PC-3 (cell line): Measurements from ENCODE around the gene TUBGCP5. TPM values are rescaled to one million over a fixed set of nuclear protein-coding genes. Genes with fewer than 3 reads are reported as not detected.

ENCODE experiments used
- ATAC-seq: fragments of 200-7000 bp; cut with Tn5 transposase; 2 replicates; pipeline ENCODE4 v1.9.1; 2020; ENCODE audit warnings: mild to moderate bottlenecking, moderate library complexity
- BruUV-seq: library from RNA; stranded (reverse); fragments of 400-500 nt; replicated peaks from 2 replicates; lab custom pipeline; 2021; lab: Mats Ljungman, UMichigan
- CTCF ChIA-PET: fragments of 300-600 bp; sonication (Branson Sonifier 250); formaldehyde crosslinking; loops from one replicate; lab custom pipeline; 2022; ENCODE audit warnings: antibody characterized with exemption; lab: Charles Lee
- POLR2A ChIA-PET: fragments of 300-600 bp; sonication (Branson Sonifier 250); formaldehyde crosslinking; loops from one replicate; lab custom pipeline; 2022; ENCODE audit warnings: antibody characterized with exemption; ENCODE audit not compliant: unreplicated experiment; lab: Charles Lee
- DNase-seq: peaks from one replicate; pipeline ENCODE4 v3.0.0-alpha.2; 2015
- H2AFZ ChIP-seq: fragments of 300-600 bp; sonication (generic); 2 replicates; pipeline ENCODE4 v1.6.0; 2016; ENCODE audit warnings: antibody characterized with exemption, low read length
- H3F3A ChIP-seq: fragments of 300-600 bp; sonication (generic); one replicate; pipeline ENCODE4 v1.6.0; 2017; ENCODE audit warnings: antibody characterized with exemption, low read length, control low read depth, mild to moderate bottlenecking; ENCODE audit not compliant: unreplicated experiment
- H3K27ac ChIP-seq: fragments of 300-600 bp; sonication (generic); 2 replicates; pipeline ENCODE4 v1.5.1; 2016; ENCODE audit warnings: mild to moderate bottlenecking, low read length
- H3K27me3 ChIP-seq: fragments of 300-600 bp; sonication (generic); 2 replicates; pipeline ENCODE4 v1.6.1; 2016; ENCODE audit warnings: low read length, mixed read lengths
- H3K36me3 ChIP-seq: fragments of 300-600 bp; sonication (generic); 2 replicates; pipeline ENCODE4 v1.6.1; 2016; ENCODE audit warnings: low read depth, mixed run types, low read length, mixed read lengths
- H3K4me1 ChIP-seq: fragments of 300-600 bp; sonication (generic); 2 replicates; pipeline ENCODE4 v1.5.1; 2016; ENCODE audit warnings: low read length; ENCODE audit not compliant: insufficient read depth
- H3K4me2 ChIP-seq: fragments of 300-600 bp; sonication (generic); 2 replicates; pipeline ENCODE4 v1.6.0; 2016; ENCODE audit warnings: low read length
- H3K4me3 ChIP-seq: fragments of 300-600 bp; sonication (generic); 2 replicates; pipeline ENCODE4 v1.5.1; 2016; ENCODE audit warnings: mild to moderate bottlenecking, low read length, mixed read lengths
- H3K79me2 ChIP-seq: fragments of 300-600 bp; sonication (generic); 2 replicates; pipeline ENCODE4 v1.6.1; 2017; ENCODE audit warnings: low read length, mixed read lengths
- H3K9ac ChIP-seq: fragments of 300-600 bp; sonication (generic); 2 replicates; pipeline ENCODE4 v1.6.0; 2016; ENCODE audit warnings: mild to moderate bottlenecking, low read length
- H3K9me2 ChIP-seq: fragments of 300-600 bp; sonication (generic); replicated peaks from 2 replicates; pipeline ENCODE4 v1.6.1; 2016; ENCODE audit warnings: mixed run types, low read length, mixed read lengths
- H3K9me3 ChIP-seq: fragments of 300-600 bp; sonication (generic); 2 replicates; pipeline ENCODE4 v1.6.1; 2016; ENCODE audit warnings: low read length, mixed read lengths
- H4K20me1 ChIP-seq: fragments of 300-600 bp; sonication (generic); 2 replicates; pipeline ENCODE4 v1.6.1; 2016; ENCODE audit warnings: low read length, mixed read lengths
- EZH2 ChIP-seq: fragments of 300-600 bp; sonication (generic); IDR thresholded peaks from one replicate; pipeline ENCODE4 v1.6.1; 2017; ENCODE audit warnings: antibody characterized with exemption, mild to moderate bottlenecking, low read length; ENCODE audit not compliant: unreplicated experiment
- EZH2phosphoT487 ChIP-seq: fragments of 300-600 bp; sonication (generic); IDR thresholded peaks from 2 replicates; pipeline ENCODE4 v1.6.1; 2018; ENCODE audit warnings: mild to moderate bottlenecking, antibody characterized with exemption, low read length, borderline replicate concordance
- intact Hi-C: fragments of 100-400 bp; cut with micrococcal nuclease; formaldehyde crosslinking; loops from 2 replicates; pipeline ENCODE4 v1.9.0; 2023
- total RNA-seq: library from RNA; depleted of rRNA; stranded (reverse); fragments of >200 nt; gene quantifications from 2 replicates; pipeline ENCODE4 v1.2.3, GENCODE V29; 2014
- TF ChIP-seq, protein P1 (sequence below): fragments of 300-600 bp; sonication (generic); conservative IDR thresholded peaks from 2 replicates; pipeline ENCODE4 v1.5.1; 2017; ENCODE audit warnings: antibody characterized with exemption, low read depth, mild to moderate bottlenecking, low read length

Gene TUBGCP5
- total RNA-seq, 1 experiment from 2014 or later = 33.4 TPM

DNA sequence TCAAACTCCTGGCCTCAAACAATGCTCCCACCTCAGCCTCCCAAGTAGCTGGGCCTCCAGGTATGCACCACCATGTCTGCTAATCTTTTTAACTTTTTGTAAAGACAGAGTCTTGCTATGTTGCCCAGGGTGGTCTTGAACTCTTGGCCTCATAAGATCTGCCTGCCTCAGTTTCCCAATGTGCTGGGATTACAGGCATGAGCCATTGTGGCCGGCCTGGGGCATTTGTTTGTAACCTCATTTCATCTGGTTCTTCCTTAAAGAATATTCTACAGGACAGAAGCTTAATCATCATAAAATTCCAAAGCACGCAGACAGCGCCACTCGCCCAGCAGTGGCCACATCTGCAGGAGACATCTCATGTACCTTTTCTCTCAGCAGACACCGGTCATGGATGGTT is 35.6 kb downstream of the TUBGCP5 start:
- Histone ChIP-seq H4K20me1 (no peaks in the 10 kb centered on the region), H3F3A (no peaks in the 10 kb centered on the region), H3K79me2 (no peaks in the 10 kb centered on the region), H3K36me3 (peaks cover 61% of the 10 kb centered on the region), H3K4me3 (no peak overlapping the region), H3K9ac (no peak overlapping the region), H3K4me1 (no peaks in the 10 kb centered on the region), H3K27me3 (no peaks in the 10 kb centered on the region), H3K9me2 (no peaks in the 10 kb centered on the region), H3K27ac (no peak overlapping the region), H2AFZ (no peak overlapping the region), H3K4me2 (no peak overlapping the region), H3K9me3 (no peaks in the 10 kb centered on the region)
- ChIA-PET CTCF (no interaction called here), POLR2A (no interaction called here)
- TF ChIP-seq EZH2 (no peak), EZH2phosphoT487 (no peak)
- TF ChIP-seq, protein P1, sequence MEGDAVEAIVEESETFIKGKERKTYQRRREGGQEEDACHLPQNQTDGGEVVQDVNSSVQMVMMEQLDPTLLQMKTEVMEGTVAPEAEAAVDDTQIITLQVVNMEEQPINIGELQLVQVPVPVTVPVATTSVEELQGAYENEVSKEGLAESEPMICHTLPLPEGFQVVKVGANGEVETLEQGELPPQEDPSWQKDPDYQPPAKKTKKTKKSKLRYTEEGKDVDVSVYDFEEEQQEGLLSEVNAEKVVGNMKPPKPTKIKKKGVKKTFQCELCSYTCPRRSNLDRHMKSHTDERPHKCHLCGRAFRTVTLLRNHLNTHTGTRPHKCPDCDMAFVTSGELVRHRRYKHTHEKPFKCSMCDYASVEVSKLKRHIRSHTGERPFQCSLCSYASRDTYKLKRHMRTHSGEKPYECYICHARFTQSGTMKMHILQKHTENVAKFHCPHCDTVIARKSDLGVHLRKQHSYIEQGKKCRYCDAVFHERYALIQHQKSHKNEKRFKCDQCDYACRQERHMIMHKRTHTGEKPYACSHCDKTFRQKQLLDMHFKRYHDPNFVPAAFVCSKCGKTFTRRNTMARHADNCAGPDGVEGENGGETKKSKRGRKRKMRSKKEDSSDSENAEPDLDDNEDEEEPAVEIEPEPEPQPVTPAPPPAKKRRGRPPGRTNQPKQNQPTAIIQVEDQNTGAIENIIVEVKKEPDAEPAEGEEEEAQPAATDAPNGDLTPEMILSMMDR = 0 out of 2 replicates have a peak, but pooled peaks have one; percentile 18
- BruUV-seq = no TSS peak
- intact Hi-C loops = no loop called here
- no peak for DNase-seq
- ATAC-seq = no peak

DNA sequence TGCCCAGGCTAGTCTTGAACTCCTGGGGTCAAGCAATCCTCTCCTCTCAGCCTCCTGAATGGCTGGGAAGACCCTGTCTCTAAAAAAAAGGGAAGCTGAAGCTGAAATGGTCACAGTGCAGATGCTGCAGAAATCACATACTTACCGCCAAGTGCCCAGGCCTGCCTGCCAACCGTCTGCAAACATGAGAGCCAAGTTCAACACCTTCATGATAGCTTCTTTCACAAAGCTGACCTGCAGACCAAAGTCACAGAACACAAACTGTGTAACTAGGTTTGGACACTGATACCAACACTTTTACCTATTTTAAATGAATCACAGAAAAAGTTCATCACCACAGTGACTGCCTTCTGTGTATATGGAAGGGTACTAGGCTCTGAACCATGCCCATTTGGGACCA is 36.4 kb downstream of the TUBGCP5 start:
- Histone ChIP-seq H4K20me1 (no peaks in the 10 kb centered on the region), H3K9ac (no peak overlapping the region), H3K4me2 (no peak overlapping the region), H3K27ac (no peak overlapping the region), H3K9me2 (no peaks in the 10 kb centered on the region), H3K79me2 (no peaks in the 10 kb centered on the region), H3K4me3 (no peak overlapping the region), H2AFZ (no peak overlapping the region), H3F3A (no peaks in the 10 kb centered on the region), H3K9me3 (no peaks in the 10 kb centered on the region), H3K4me1 (no peaks in the 10 kb centered on the region), H3K36me3 (peaks cover 58% of the 10 kb centered on the region), H3K27me3 (no peaks in the 10 kb centered on the region)
- ChIA-PET CTCF (no interaction called here), POLR2A (no interaction called here)
- no peak for TF ChIP-seq EZH2phosphoT487
- TF ChIP-seq, protein P1 = no peak
- TF ChIP-seq EZH2 = no peak
- no peak for DNase-seq
- BruUV-seq = no TSS peak
- no peak for ATAC-seq
- intact Hi-C loops = no loop called here

DNA sequence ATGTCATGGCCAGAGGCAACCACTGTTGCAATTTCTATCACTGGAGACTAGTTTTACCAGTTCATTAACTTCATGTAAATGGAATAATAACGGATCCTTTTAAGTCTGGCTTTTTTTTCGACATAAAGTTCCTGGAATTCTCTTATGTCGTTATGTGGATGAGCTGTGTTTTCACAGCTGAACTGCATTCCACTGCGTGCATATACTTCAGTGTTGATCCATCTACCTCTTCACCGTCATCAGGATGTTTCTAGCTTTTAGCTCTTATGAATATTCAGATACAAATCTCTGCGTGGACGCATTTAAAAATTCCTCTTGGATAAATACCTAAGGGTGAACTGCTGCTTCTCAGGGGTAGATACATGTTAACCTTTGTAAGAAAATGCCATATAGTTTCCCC is 43.6 kb downstream of the TUBGCP5 start:
- CTCF ChIA-PET = no interaction called here
- Histone ChIP-seq H3K4me1 (no peaks in the 10 kb centered on the region), H3K9me2 (no peaks in the 10 kb centered on the region), H3F3A (no peaks in the 10 kb centered on the region), H3K27me3 (no peaks in the 10 kb centered on the region), H3K27ac (no peak overlapping the region), H4K20me1 (0 out of 2 replicates have a peak, but pooled peaks cover 2% of the 10 kb centered on the region), H3K36me3 (peaks cover 9% of the 10 kb centered on the region), H2AFZ (no peak overlapping the region), H3K4me3 (no peak overlapping the region), H3K9me3 (no peaks in the 10 kb centered on the region), H3K9ac (no peak overlapping the region), H3K79me2 (no peaks in the 10 kb centered on the region), H3K4me2 (no peak overlapping the region)
- intact Hi-C loops = no loop called here
- ATAC-seq (no peak), DNase-seq (no peak)
- no TSS peak for BruUV-seq
- POLR2A ChIA-PET = no interaction called here
- TF ChIP-seq EZH2phosphoT487 (no peak), EZH2 (no peak)
- TF ChIP-seq, protein P1 = no peak
